ENCODE data around the gene UBA7.

GRCh38 chr3:49807431-49808114 lies 6.2 kb downstream of the UBA7 start:
- no peak for TF ChIP-seq SIN3A (IDR thresholded peaks at IDR 0.05; ENCODE audit: borderline replicate concordance, insufficient read depth, low read depth, low read length)
- TF ChIP-seq, protein P1, sequence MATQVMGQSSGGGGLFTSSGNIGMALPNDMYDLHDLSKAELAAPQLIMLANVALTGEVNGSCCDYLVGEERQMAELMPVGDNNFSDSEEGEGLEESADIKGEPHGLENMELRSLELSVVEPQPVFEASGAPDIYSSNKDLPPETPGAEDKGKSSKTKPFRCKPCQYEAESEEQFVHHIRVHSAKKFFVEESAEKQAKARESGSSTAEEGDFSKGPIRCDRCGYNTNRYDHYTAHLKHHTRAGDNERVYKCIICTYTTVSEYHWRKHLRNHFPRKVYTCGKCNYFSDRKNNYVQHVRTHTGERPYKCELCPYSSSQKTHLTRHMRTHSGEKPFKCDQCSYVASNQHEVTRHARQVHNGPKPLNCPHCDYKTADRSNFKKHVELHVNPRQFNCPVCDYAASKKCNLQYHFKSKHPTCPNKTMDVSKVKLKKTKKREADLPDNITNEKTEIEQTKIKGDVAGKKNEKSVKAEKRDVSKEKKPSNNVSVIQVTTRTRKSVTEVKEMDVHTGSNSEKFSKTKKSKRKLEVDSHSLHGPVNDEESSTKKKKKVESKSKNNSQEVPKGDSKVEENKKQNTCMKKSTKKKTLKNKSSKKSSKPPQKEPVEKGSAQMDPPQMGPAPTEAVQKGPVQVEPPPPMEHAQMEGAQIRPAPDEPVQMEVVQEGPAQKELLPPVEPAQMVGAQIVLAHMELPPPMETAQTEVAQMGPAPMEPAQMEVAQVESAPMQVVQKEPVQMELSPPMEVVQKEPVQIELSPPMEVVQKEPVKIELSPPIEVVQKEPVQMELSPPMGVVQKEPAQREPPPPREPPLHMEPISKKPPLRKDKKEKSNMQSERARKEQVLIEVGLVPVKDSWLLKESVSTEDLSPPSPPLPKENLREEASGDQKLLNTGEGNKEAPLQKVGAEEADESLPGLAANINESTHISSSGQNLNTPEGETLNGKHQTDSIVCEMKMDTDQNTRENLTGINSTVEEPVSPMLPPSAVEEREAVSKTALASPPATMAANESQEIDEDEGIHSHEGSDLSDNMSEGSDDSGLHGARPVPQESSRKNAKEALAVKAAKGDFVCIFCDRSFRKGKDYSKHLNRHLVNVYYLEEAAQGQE (IDR thresholded peaks at IDR 0.05; ENCODE audit: insufficient read depth in 1 of 2, low read depth in 2 of 2, low read length in 1 of 2), result no peak

All from Panc1 (cell line).